HUES48 (cell line): ENCODE results near the gene PXDN.
"Not testable (repeated sequence)": the region's sequence is repeated elsewhere in the genome, so short reads cannot be mapped to it uniquely, and the experiment has no call there.

Experiments
- H3K27ac ChIP-seq: one replicate; pipeline ENCODE4 v1.7.0; 2013; ENCODE audit warnings: low read depth, low read length, inconsistent platforms
- H3K27me3 ChIP-seq: 2 replicates; pipeline ENCODE4 v1.6.1; 2013; ENCODE audit warnings: mild to moderate bottlenecking, low read length; ENCODE audit not compliant: control insufficient read depth, insufficient read depth
- H3K36me3 ChIP-seq: 2 replicates; pipeline ENCODE4 v1.6.1; 2013; ENCODE audit warnings: low read length; ENCODE audit not compliant: control insufficient read depth, insufficient read depth
- H3K4me1 ChIP-seq: 2 replicates; pipeline ENCODE4 v1.6.1; 2013; ENCODE audit warnings: mild to moderate bottlenecking, low read length; ENCODE audit not compliant: control insufficient read depth, insufficient read depth
- H3K4me3 ChIP-seq: 2 replicates; pipeline ENCODE4 v1.5.1; 2013; ENCODE audit warnings: mild to moderate bottlenecking, low read depth, low read length
- H3K9ac ChIP-seq: 2 replicates; pipeline ENCODE4 v1.6.1; 2013; ENCODE audit warnings: mild to moderate bottlenecking, low read depth, low read length, moderate library complexity
- H3K9me3 ChIP-seq: 2 replicates; pipeline ENCODE4 v1.6.1; 2013; ENCODE audit warnings: low read length; ENCODE audit not compliant: control insufficient read depth, insufficient read depth

Gene PXDN

GRCh38 chr2:1627628-1628381, 116.5 kb downstream of the PXDN start:
- Histone ChIP-seq H3K4me3 (no peak overlapping the region), H3K36me3 (peaks cover 27% of the 10 kb centered on the region), H3K9ac (no peak overlapping the region), H3K27me3 (no peaks in the 10 kb centered on the region), H3K4me1 (peaks cover 15% of the 10 kb centered on the region), H3K9me3 (no peaks in the 10 kb centered on the region), H3K27ac (no peak overlapping the region)

- H3K27me3 ChIP-seq: no peaks in the 10 kb centered on the region
- H3K9ac ChIP-seq: peak overlapping the region; percentile 83
- no peaks in the 10 kb centered on the region for H3K9me3 ChIP-seq
- H3K4me1 ChIP-seq: peaks cover 15% of the 10 kb centered on the region
- H3K27ac ChIP-seq: peak overlapping the region; percentile 95
- H3K4me3 ChIP-seq: peak overlapping the region; percentile 53
- peaks cover 12% of the 10 kb centered on the region for H3K36me3 ChIP-seq
Observed at GRCh38 chr2:1626271-1626681, 118.0 kb downstream of the PXDN start.

- H3K9me3 ChIP-seq: no peaks in the 10 kb centered on the region
- peak overlapping the region; percentile 83 for H3K9ac ChIP-seq
- no peaks in the 10 kb centered on the region for H3K27me3 ChIP-seq
- peak overlapping the region; percentile 53 for H3K4me3 ChIP-seq
- H3K27ac ChIP-seq: peak overlapping the region; percentile 95
- peaks cover 15% of the 10 kb centered on the region for H3K4me1 ChIP-seq
- H3K36me3 ChIP-seq: peaks cover 8% of the 10 kb centered on the region
Observed at GRCh38 chr2:1625281-1626001, 118.9 kb downstream of the PXDN start.

GRCh38 chr2:1623906-1624445, 120.3 kb downstream of the PXDN start:
- H3K4me1 ChIP-seq: peaks cover 15% of the 10 kb centered on the region

GRCh38 chr2:1622521-1623200, 121.7 kb downstream of the PXDN start:
- Histone ChIP-seq H3K4me3 (no peak overlapping the region), H3K27ac (no peak overlapping the region), H3K9me3 (no peaks in the 10 kb centered on the region), H3K9ac (no peak overlapping the region), H3K27me3 (no peaks in the 10 kb centered on the region), H3K4me1 (peaks cover 18% of the 10 kb centered on the region), H3K36me3 (no peaks in the 10 kb centered on the region)

More at GRCh38 chr2:1623906-1624445, 120.3 kb downstream of the PXDN start:
- no peaks in the 10 kb centered on the region for H3K27me3 ChIP-seq
- no peaks in the 10 kb centered on the region for H3K9me3 ChIP-seq
- no peak overlapping the region for H3K9ac ChIP-seq
- H3K36me3 ChIP-seq: no peaks in the 10 kb centered on the region
- H3K27ac ChIP-seq: no peak overlapping the region
- H3K4me3 ChIP-seq: no peak overlapping the region

- not testable (repeated sequence) for H3K9me3 ChIP-seq, H3K4me3 ChIP-seq, H3K9ac ChIP-seq, H3K36me3 ChIP-seq, H3K27me3 ChIP-seq, H3K27ac ChIP-seq
- peaks cover 23% of the 10 kb centered on the region for H3K4me1 ChIP-seq
Observed at GRCh38 chr2:1621976-1622375, 122.3 kb downstream of the PXDN start.

GRCh38 chr2:1621501-1621900, 122.8 kb downstream of the PXDN start:
- H3K4me3 ChIP-seq: no peak overlapping the region
- H3K9ac ChIP-seq: no peak overlapping the region
- H3K27ac ChIP-seq: no peak overlapping the region
- no peaks in the 10 kb centered on the region for H3K9me3 ChIP-seq
- H3K27me3 ChIP-seq: no peaks in the 10 kb centered on the region
- H3K4me1 ChIP-seq: peaks cover 23% of the 10 kb centered on the region
- 0 out of 2 replicates have a peak, but pooled peaks cover 5% of the 10 kb centered on the region for H3K36me3 ChIP-seq

GRCh38 chr2:1621041-1621440, 123.3 kb downstream of the PXDN start:
- H3K9ac ChIP-seq: no peak overlapping the region
- peaks cover 18% of the 10 kb centered on the region for H3K4me1 ChIP-seq
- H3K27me3 ChIP-seq: no peaks in the 10 kb centered on the region
- 0 out of 2 replicates have a peak, but pooled peaks cover 5% of the 10 kb centered on the region for H3K36me3 ChIP-seq
- H3K4me3 ChIP-seq: no peak overlapping the region
- H3K9me3 ChIP-seq: no peaks in the 10 kb centered on the region
- H3K27ac ChIP-seq: no peak overlapping the region

GRCh38 chr2:1620081-1620480, 124.2 kb downstream of the PXDN start:
- 0 out of 2 replicates have a peak, but pooled peaks cover 5% of the 10 kb centered on the region for H3K36me3 ChIP-seq
- no peak overlapping the region for H3K27ac ChIP-seq
- H3K4me1 ChIP-seq: peaks cover 13% of the 10 kb centered on the region

GRCh38 chr2:1619556-1619955, 124.8 kb downstream of the PXDN start:
- Histone ChIP-seq H3K36me3 (0 out of 2 replicates have a peak, but pooled peaks cover 5% of the 10 kb centered on the region), H3K9ac (no peak overlapping the region), H3K27ac (no peak overlapping the region), H3K27me3 (no peaks in the 10 kb centered on the region), H3K4me3 (no peak overlapping the region), H3K4me1 (peaks cover 16% of the 10 kb centered on the region), H3K9me3 (no peaks in the 10 kb centered on the region)

More at GRCh38 chr2:1620081-1620480, 124.2 kb downstream of the PXDN start:
- Histone ChIP-seq H3K27me3 (no peaks in the 10 kb centered on the region), H3K9me3 (no peaks in the 10 kb centered on the region), H3K9ac (no peak overlapping the region), H3K4me3 (no peak overlapping the region)
